OCI-LY7 (cell line): ENCODE measurements around the gene CCDC182.

Source experiments
- EZH2phosphoT487 ChIP-seq: fragments of 200-600 bp; sonication (generic); IDR thresholded peaks from 2 replicates; pipeline ENCODE4 v1.6.1; 2018; ENCODE audit warnings: low read depth, borderline replicate concordance, mild to moderate bottlenecking, mixed run types, antibody characterized with exemption, low read length, moderate library complexity, mixed read lengths
- TF ChIP-seq, protein P1 (sequence below): fragments of 200-600 bp; sonication (generic); conservative IDR thresholded peaks from 2 replicates; pipeline ENCODE4 v1.5.1; 2014; ENCODE audit warnings: mild to moderate bottlenecking, antibody characterized with exemption, low read length, moderate library complexity, mixed read lengths

DNA sequence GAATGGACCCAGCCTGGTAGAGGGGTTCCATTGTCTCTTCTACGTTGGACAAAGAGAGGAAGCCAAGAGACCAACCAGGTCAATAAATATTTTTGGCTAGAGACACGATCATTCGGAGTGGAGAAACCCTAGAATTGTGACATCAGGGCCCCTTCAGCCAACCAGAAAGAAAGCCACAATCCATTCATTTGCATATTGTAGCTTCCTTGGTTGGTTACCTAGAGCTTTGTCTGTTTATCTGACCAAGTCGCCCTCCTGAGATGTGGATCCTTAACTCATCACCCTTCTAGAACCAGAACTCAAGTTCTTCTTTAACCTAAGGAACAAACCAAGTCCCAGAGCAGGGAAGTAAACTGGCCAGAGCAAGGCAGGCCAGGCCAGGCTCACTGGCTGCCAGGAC is at the start of gene CCDC182:
- TF ChIP-seq EZH2phosphoT487: no peak
- TF ChIP-seq, protein P1, sequence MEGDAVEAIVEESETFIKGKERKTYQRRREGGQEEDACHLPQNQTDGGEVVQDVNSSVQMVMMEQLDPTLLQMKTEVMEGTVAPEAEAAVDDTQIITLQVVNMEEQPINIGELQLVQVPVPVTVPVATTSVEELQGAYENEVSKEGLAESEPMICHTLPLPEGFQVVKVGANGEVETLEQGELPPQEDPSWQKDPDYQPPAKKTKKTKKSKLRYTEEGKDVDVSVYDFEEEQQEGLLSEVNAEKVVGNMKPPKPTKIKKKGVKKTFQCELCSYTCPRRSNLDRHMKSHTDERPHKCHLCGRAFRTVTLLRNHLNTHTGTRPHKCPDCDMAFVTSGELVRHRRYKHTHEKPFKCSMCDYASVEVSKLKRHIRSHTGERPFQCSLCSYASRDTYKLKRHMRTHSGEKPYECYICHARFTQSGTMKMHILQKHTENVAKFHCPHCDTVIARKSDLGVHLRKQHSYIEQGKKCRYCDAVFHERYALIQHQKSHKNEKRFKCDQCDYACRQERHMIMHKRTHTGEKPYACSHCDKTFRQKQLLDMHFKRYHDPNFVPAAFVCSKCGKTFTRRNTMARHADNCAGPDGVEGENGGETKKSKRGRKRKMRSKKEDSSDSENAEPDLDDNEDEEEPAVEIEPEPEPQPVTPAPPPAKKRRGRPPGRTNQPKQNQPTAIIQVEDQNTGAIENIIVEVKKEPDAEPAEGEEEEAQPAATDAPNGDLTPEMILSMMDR: no peak
